Right lobe of liver (tissue), 6 donors: Measurements from ENCODE around the gene BCL11B. TPM values are rescaled to one million over a fixed set of nuclear protein-coding genes. Genes with fewer than 3 reads are reported as not detected.

Experiments
- ATAC-seq, 4 donors: fragments of 200-7000 bp; cut with Tn5 transposase; one replicate each; pipeline ENCODE4 v1.9.1; 2020; ENCODE audit warnings: mild to moderate bottlenecking in 4 of 4, moderate library complexity in 4 of 4
- DNase-seq, 3 donors: peaks; one replicate each; pipeline ENCODE4 v3.0.0-alpha.2; 2020
- H3K27ac ChIP-seq, 3 donors: fragments of 200-600 bp; one replicate each; pipeline ENCODE4 v1.8.0; 2022
- H3K27me3 ChIP-seq, 2 donors: fragments of 200-600 bp; one replicate each; pipeline ENCODE4 v1.8.0; 2022
- H3K36me3 ChIP-seq, 4 donors: fragments of 200-600 bp; sonication (generic) in 1 of 4; one replicate each; pipeline versions ENCODE4 v1.5.1 to v1.8.0; 2017 to 2022; ENCODE audit warnings: control low read depth in 1 of 4
- H3K4me1 ChIP-seq, 4 donors: fragments of 200-600 bp; sonication (generic) in 1 of 4; one replicate each; pipeline versions ENCODE4 v1.5.1 to v1.8.0; 2017 to 2022; ENCODE audit warnings: control low read depth in 1 of 4
- H3K4me3 ChIP-seq, 3 donors: fragments of 200-600 bp; one replicate each; pipeline ENCODE4 v1.8.0; 2022
- H3K9me3 ChIP-seq, 4 donors: fragments of 200-600 bp; sonication (generic) in 1 of 4; one replicate each; pipeline versions ENCODE4 v1.5.1 to v1.8.0; 2017 to 2022; ENCODE audit warnings: control low read depth in 1 of 4
- POLR2A ChIP-seq: fragments of 450-650 bp; IDR thresholded peaks from one replicate; pipeline ENCODE4 v1.6.1; 2017; ENCODE audit warnings: antibody characterized with exemption, mild to moderate bottlenecking
- WGBS: methylation state at CpG from one replicate; pipeline ENCODE4 v1.1.6; 2018; ENCODE audit warnings: low coverage, low lambda C conversion rate; ENCODE audit not compliant: insufficient coverage; ENCODE audit errors: missing lambda C conversion rate; 5-methylcytosine and 5-hydroxymethylcytosine counted together
- intact Hi-C, 2 donors: fragments of 100-400 bp; cut with DNase I; formaldehyde crosslinking; loops; one replicate each; pipeline versions ENCODE4 v1.11.2 to v1.14.1; 2022
- total RNA-seq, 6 experiments: library from RNA; depleted of rRNA in 2 of 6; stranded (reverse); fragments of >200 nt in 2 of 6; fragmentation: NEBNext Ultra II Directional in 3 of 6; extraction: Animal tissue kit (Norgen Biotek cat#: 25700) in 3 of 6; gene quantifications; one replicate each; pipeline versions ENCODE4 v1.1.0 to v1.2.4, GENCODE V29; 2016 to 2023
- TF ChIP-seq, protein P1 (sequence below), 4 donors: fragments of 200-600 bp in 3 of 4; fragments of 450-650 bp in 1 of 4; IDR thresholded peaks; one replicate each; pipeline versions ENCODE4 v1.5.1 to v1.8.0; 2016 to 2022; ENCODE audit warnings: antibody characterized with exemption in 4 of 4, mild to moderate bottlenecking in 2 of 4
- donor health status: DM: no; HTN: yes; CAD: no.
- donor health status: DM: no; HTN: no; CAD: no.
- donor health status: DM: no; HTN: no; CAD: no.
- donor health status: DM: no; HTN: yes; CAD: no.
- donor health status: DM: no; HTN: yes; CAD: no.

BCL11B gene
- total RNA-seq, 6 experiments from 2014 or later: 0.04 to 0.61 (median 0.24) TPM

GRCh38 chr14:99158646-99159165 lies 113.3 kb downstream of the BCL11B start:
- Histone ChIP-seq H3K27me3 (no peaks in the 10 kb centered on the region), H3K4me3 (no peak overlapping the region), H3K9me3 (no peaks in the 10 kb centered on the region), H3K36me3 (no peaks in the 10 kb centered on the region), H3K27ac (no peak overlapping the region), H3K4me1 (peaks cover 0 to 8% (median 3%) of the 10 kb centered on the region in 4 donors)
- intact Hi-C loops: no loop called here
- DNase-seq: no peak
- 30% methylated on average over 4 of the region's 7 CpGs for WGBS
- ATAC-seq: no peak
- TF ChIP-seq, protein P1, sequence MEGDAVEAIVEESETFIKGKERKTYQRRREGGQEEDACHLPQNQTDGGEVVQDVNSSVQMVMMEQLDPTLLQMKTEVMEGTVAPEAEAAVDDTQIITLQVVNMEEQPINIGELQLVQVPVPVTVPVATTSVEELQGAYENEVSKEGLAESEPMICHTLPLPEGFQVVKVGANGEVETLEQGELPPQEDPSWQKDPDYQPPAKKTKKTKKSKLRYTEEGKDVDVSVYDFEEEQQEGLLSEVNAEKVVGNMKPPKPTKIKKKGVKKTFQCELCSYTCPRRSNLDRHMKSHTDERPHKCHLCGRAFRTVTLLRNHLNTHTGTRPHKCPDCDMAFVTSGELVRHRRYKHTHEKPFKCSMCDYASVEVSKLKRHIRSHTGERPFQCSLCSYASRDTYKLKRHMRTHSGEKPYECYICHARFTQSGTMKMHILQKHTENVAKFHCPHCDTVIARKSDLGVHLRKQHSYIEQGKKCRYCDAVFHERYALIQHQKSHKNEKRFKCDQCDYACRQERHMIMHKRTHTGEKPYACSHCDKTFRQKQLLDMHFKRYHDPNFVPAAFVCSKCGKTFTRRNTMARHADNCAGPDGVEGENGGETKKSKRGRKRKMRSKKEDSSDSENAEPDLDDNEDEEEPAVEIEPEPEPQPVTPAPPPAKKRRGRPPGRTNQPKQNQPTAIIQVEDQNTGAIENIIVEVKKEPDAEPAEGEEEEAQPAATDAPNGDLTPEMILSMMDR (IDR thresholded peaks at IDR 0.05): no peak
- TF ChIP-seq POLR2A: no peak

- TF ChIP-seq, protein P1 (IDR thresholded peaks at IDR 0.05): no peak
- TF ChIP-seq POLR2A: no peak
- DNase-seq (no peak), ATAC-seq (peak in 2 of 4 donors; percentile 54 to 70)
- intact Hi-C loops: no loop called here
- 51% methylated on average over 4 of the region's 4 CpGs for WGBS
- Histone ChIP-seq H3K36me3 (no peaks in the 10 kb centered on the region), H3K27me3 (no peaks in the 10 kb centered on the region), H3K9me3 (no peaks in the 10 kb centered on the region), H3K4me3 (no peak overlapping the region), H3K4me1 (peaks cover 0 to 9% (median 3%) of the 10 kb centered on the region in 4 donors), H3K27ac (no peak overlapping the region)
Measured at GRCh38 chr14:99158150-99158549, 113.8 kb downstream of the BCL11B start.

DNA sequence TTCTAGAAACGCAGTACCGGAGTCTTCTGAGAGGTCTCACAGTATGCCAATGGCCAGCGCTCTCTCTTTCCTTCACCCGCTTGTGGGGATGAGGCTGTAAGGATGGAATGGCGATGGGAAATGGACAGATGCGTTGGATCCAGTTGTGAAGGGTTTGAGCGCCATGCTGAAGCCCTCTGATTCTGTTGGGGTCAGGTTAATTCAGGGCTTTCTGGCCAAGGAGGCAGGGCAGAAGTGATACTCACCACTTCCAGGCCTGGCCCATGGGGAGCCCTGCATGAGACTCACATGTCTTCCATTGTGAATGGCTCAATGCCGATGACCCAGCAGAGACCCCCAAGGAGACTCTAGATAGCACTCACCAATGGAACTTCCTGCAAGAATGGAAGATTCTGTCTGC lies 114.3 kb downstream of the BCL11B start:
- Histone ChIP-seq H3K27ac (no peak overlapping the region), H3K4me3 (no peak overlapping the region), H3K27me3 (no peaks in the 10 kb centered on the region), H3K4me1 (peaks cover 0 to 12% (median 3%) of the 10 kb centered on the region in 4 donors), H3K9me3 (no peaks in the 10 kb centered on the region), H3K36me3 (no peaks in the 10 kb centered on the region)
- DNase-seq (no peak), ATAC-seq (no peak)
- intact Hi-C loops: no loop called here
- 96% methylated on average over 3 of the region's 8 CpGs for WGBS
- TF ChIP-seq, protein P1 (IDR thresholded peaks at IDR 0.05): no peak
- no peak for TF ChIP-seq POLR2A

DNA sequence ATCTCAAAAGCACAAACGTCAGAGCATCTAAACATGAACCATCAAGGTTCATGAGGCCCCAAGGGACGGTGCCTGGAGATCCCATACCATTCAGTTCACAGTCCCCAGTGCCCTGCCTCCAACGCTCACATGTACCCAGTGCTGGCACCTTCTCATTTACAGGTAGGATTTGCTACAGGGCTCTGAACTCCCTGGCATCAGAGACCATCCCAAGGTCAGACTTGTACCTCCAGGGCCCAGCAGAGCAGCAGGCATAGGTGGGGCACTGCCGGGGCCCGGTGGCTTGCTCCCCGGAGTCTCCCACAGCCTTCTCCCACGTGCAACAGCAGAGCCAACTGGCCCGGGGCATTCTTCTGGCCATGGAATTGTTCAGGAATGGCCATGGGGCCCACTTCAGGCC lies 114.8 kb downstream of the BCL11B start:
- ATAC-seq: no peak
- H3K4me1 ChIP-seq: peaks cover 0 to 12% (median 3%) of the 10 kb centered on the region in 4 donors
- DNase-seq: no peak
- H3K27me3 ChIP-seq: no peaks in the 10 kb centered on the region
- intact Hi-C loops: no loop called here
- no peak overlapping the region for H3K27ac ChIP-seq
- H3K9me3 ChIP-seq: no peaks in the 10 kb centered on the region
- no peaks in the 10 kb centered on the region for H3K36me3 ChIP-seq
- no peak for TF ChIP-seq POLR2A
- TF ChIP-seq, protein P1 (IDR thresholded peaks at IDR 0.05): no peak
- no peak overlapping the region for H3K4me3 ChIP-seq
- WGBS: 86% methylated on average over 1 of the region's 8 CpGs

DNA sequence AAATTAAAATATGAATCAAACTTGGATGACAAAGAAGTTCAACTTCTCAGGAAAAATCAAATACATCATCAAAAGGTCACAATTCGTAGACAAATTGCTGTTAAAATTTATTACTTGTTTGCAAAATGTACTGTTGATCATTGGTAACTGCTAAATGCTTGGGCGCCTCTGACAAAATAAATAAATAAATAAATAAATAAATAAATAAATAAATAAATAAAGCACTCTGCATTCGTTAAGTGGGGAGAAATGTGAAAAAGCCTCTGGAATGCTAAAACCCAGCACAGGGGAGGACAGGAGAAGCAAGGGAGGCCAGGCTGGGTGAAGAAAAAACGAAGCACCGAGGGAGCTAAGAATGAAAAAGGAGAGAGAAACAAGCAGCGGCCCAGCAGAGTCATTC lies 115.2 kb downstream of the BCL11B start:
- no peaks in the 10 kb centered on the region for H3K9me3 ChIP-seq
- intact Hi-C loops: no loop called here
- H3K27ac ChIP-seq: no peak overlapping the region
- no peaks in the 10 kb centered on the region for H3K27me3 ChIP-seq
- H3K36me3 ChIP-seq: no peaks in the 10 kb centered on the region
- H3K4me3 ChIP-seq: no peak overlapping the region
- ATAC-seq (no peak), DNase-seq (no peak)
- H3K4me1 ChIP-seq: peaks cover 0 to 12% (median 3%) of the 10 kb centered on the region in 4 donors
- TF ChIP-seq, protein P1 (IDR thresholded peaks at IDR 0.05): no peak
- TF ChIP-seq POLR2A: no peak
- 69% methylated on average over 6 of the region's 6 CpGs for WGBS
